ENCODE measurements around the gene KIF14.
A peak's percentile ranks its signal among the peaks of the same experiment; 100 is the strongest.
"Not testable (repeated sequence)": the region's sequence is repeated elsewhere in the genome, so short reads cannot be mapped to it uniquely, and the experiment has no call there.

The KIF14 gene

GRCh38 chr1:200538179-200538578, 82.4 kb downstream of the KIF14 start:
- DNase-seq (ENCODE audit: low read depth) = no peak

- no peak for DNase-seq (ENCODE audit: low read depth)
Observed at GRCh38 chr1:200535605-200536004, 84.9 kb downstream of the KIF14 start.

DNA sequence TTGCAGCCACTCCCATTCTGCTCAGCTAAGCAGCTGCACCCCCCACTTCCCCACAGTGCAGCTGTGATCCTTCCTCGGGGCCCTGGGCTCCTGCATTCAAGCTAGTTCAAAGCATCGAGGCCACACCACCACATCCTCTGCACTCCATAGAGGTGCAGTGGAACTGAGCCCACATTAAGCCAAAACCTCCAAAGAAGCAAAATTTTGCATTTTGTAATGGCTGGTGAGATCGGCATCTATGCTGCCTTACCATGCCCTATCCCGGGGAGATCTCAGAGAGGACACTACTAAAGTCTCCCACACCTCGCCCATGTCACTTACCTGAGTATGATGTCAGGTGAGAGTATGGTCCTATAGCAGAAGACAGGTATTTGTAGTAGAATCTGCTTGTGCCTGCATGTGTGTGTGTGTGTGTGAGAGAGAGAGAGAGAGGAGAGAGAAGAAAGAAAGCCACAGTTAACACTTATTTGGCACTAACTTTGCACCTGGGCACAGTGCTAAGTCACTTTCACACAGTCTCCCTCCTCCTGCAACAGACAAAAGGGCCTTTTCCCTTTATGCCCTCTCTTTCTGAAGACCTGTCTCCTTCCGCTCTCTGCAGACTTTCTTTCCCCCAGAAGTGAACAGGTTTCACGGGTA, 89.8 kb downstream of the KIF14 start:
- peak; percentile 6 for DNase-seq (ENCODE audit: low read depth)

DNA sequence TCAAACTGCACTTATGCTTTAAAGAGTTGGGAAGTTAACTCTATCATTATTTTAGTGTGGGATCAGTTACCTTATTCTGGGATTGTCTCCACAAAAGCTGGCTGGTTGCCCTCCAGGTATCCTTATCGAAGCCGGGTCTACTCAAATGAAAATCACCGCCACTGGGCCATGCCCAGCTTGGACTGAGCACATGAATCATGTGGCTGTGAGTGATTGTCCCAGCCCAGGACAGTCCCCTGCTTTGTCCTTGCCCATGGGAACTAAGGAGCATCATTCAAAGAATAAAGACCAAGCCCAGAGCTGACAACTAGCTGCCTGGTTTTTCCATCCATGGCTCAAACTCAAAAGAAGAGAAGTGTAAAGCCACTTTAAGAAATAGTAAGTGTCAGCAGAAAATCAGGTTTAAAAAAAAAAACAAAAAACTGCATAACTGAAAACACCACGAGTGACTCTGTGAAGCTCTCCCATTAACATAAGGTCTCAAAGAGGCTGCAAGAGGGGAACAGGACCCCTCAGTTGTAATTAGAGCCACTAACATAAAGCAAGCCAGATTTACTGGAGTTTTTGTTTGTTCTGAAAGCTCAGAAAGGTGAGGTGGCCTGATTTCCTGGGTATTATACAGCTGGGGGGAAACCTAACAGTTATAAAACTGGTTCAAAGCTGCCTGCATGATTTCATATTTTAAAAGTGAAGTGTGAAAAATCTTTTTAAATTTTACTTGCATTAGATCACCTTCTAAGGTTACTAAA, 91.5 kb downstream of the KIF14 start:
- no peak for DNase-seq (ENCODE audit: low read depth)

DNA sequence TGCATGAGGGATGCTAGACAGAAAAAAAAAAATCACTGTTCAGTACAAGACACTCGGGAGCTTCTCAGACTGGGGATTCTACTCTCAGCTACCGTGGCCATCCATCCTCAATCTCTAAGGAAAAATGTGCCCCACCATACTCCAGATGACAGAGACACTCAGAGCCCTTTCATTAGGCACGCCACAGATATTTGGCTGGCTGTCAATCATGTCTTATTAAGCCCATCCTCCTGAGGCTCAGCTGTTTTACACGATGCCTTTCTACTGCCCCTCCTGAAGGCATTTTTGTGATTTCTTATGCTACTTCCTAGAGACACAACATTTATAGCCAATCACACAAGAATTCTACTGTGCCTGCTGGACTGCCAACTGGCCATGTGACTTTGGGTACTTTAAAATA, 92.9 kb downstream of the KIF14 start:
- DNase-seq (ENCODE audit: low read depth) = no peak

DNA sequence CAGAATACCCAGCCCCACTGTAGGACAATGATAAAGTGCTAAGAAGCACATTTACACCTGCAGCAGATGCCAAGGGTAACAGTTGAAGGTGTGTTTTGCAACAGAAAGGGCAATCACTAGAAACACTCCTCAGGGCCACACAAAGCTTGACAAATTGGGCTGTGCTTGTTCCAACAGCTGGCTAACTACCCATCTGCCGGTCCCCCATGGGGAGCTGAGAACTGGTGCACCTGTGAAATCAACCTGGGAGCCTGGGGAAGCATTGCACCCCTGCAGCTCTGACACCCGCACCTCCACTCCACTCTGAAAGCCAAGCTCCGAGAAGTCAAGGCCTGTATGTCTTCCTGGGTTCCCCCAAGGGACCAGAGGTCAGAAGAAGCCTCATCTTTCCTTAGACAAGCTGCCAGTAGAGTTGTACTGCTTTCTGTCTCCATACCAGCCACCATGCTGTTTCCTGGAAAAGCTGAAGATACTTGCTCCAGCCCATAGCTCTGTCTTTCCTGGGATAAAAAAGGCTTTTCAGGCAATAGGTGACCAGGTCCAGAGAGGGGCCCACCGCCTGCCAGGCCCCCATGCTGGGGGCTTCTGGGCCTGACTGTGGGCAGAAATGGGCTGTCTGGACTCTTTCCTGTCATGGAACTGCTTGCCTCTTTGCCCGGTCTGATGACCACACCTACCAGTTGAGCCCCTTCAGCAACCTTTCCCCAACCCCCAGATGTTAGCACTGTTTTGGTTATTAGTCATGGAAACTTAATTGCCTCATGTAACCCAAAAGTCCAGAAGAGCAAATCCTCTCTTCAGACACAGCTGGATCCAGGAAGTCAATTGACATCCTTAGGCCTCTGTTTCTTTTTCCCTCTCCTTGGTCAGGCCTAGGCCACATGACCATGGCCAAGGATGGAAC, 93.6 kb downstream of the KIF14 start:
- DNase-seq (ENCODE audit: low read depth) = no peak

DNA sequence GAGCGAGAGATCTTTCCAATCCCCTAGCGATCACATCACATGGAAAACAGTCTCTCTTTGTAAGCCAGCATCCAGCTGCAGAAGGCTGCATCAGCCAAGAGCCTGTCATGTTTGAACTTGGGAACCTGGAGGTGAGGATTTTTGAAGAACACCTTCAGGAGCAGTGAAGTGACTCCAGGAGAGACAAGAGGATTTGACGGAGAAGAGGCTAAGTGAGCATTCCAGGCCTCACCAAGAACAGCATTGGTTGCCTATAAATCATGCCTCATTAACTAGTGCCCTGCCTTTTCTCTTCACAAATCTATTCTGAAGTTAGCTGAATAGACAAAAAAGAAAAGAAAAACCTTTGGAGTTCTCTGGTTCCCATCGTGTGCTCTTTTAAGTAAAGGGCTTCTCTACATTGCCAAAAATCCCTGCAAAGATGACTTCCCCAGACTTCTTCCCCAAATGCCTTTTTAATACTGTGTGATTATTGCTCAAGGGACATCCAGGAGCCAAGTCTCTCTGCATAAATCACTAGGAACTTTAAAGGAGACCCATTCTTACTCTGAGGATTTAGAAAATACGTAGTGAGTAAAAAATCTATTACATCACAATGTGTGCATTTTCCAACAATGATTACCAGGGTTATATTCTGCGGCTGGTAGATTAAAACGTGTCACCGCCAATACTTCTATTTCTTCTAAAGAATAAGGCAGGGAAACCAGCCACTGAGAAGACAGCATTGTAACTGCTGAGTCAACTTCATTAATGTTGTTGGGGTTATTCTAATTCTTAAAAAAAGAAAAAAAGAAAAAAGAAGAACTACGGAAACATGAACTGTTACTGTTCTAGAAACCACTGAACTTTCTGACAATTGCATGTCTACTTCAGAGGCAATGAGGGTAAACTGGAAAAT, 95.2 kb downstream of the KIF14 start:
- DNase-seq (ENCODE audit: low read depth) = no peak

DNA sequence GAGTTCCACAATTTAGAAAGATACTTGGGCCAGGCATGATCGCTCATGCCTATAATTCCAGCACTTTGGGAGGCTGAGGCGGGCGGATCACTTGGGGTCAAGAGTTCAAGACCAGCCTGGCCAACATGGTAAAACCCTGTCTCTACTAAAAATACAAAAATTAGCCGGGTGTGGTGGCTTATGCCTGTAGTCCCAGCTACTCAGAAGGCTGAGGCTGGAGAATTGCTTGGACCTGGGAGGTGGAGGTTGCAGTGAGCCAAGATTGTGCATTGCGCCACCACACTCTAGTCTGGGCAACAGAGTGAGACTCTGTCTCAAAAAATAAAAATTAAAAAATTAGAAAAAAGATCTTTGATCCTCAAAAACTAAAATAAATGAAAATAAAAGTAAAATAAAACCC, 96.0 kb downstream of the KIF14 start:
- DNase-seq (ENCODE audit: low read depth) = not testable (repeated sequence)

- DNase-seq (ENCODE audit: low read depth) = no peak
Observed at GRCh38 chr1:200524092-200524491, 96.5 kb downstream of the KIF14 start.

GRCh38 chr1:200520735-200521134, 99.8 kb downstream of the KIF14 start:
- no peak for DNase-seq (ENCODE audit: low read depth)

DNA sequence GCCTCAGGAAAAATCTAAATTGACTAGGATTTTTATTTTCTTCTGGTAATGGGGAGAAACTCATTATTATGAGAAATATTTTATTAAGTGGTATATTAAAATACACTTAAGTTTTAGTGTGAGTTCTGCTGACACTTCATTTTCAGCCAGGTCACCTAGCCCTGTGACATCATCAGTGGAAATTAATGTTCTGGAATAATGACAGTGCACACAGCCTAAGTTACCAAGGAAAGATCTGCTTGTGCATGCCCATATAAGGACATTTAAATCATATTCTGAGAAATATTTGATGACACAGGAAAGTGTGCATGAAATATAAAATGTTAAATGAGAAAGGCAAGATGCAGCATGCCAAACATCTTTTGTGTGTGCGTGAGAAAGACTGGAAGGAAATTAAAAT, 102.0 kb downstream of the KIF14 start:
- no peak for DNase-seq (ENCODE audit: low read depth)

GRCh38 chr1:200512191-200512590, 108.4 kb downstream of the KIF14 start:
- no peak for DNase-seq (ENCODE audit: low read depth)

GRCh38 chr1:200510228-200510623, 110.3 kb downstream of the KIF14 start:
- DNase-seq (ENCODE audit: low read depth) = peak; percentile 17

DNA sequence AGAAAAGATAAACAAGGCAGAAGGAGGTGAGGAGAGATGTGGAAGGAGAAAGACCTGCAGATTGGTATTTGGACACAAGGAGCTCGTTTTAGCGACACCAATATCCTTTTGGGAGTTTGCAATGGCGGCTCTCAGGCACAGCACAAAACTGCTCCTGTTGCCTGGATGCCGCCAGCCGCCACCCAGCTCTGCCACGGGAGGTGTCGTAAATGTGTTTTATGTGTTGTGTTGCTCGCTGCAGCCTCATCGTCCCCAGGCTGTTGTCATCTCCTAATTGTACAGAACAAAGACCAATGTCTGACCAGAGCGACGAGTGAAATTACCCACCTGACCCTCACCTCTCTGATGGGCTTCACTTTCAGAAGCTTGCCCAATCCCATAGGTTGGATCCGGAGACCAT, 114.1 kb downstream of the KIF14 start:
- no peak for DNase-seq (ENCODE audit: low read depth)

- no peak for DNase-seq (ENCODE audit: low read depth)
Observed at GRCh38 chr1:200505257-200505656, 115.3 kb downstream of the KIF14 start.
